ENCODE measurements around the gene POLA1. TPM values are rescaled to one million over a fixed set of nuclear protein-coding genes. Genes with fewer than 3 reads are reported as not detected.
"Not testable (repeated sequence)": the region's sequence is repeated elsewhere in the genome, so short reads cannot be mapped to it uniquely, and the experiment has no call there.

POLA1 gene
- total and polyA plus RNA-seq, 7 donors: 1.8 to 15.0 (median 11.4) TPM

GRCh38 chrX:24647257-24648058 lies 46.3 kb upstream of the POLA1 start, which contains the start of gene PCYT1B:
PCYT1B (minus strand) TSS chrX:24647347; CDS start chrX:24647105, 242 bp downstream.
- intact Hi-C loops (cut with DNase I): no loop called here
- Histone ChIP-seq H3K4me1 (peaks cover 0 to 3% (median 0%) of the 10 kb centered on the region in 4 donors), H3K36me3 (no peaks in the 10 kb centered on the region), H3K27me3 (no peaks in the 10 kb centered on the region), H3K4me3 (peak within 1 kb of the TSS; percentile 8 to 44 (median 34)), H3K9me3 (no peaks in the 10 kb centered on the region), H3K27ac (peak within 1 kb of the TSS; percentile 52 to 60 (median 56))
- peak; percentile 84 for DNase-seq
- TF ChIP-seq POLR2AphosphoS5 (IDR thresholded peaks at IDR 0.05) (peak in 1 of 4 donors; percentile 34), EP300 (IDR thresholded peaks at IDR 0.05) (no peak), POLR2A (IDR thresholded peaks at IDR 0.05) (no peak)
- TF ChIP-seq, protein P1, sequence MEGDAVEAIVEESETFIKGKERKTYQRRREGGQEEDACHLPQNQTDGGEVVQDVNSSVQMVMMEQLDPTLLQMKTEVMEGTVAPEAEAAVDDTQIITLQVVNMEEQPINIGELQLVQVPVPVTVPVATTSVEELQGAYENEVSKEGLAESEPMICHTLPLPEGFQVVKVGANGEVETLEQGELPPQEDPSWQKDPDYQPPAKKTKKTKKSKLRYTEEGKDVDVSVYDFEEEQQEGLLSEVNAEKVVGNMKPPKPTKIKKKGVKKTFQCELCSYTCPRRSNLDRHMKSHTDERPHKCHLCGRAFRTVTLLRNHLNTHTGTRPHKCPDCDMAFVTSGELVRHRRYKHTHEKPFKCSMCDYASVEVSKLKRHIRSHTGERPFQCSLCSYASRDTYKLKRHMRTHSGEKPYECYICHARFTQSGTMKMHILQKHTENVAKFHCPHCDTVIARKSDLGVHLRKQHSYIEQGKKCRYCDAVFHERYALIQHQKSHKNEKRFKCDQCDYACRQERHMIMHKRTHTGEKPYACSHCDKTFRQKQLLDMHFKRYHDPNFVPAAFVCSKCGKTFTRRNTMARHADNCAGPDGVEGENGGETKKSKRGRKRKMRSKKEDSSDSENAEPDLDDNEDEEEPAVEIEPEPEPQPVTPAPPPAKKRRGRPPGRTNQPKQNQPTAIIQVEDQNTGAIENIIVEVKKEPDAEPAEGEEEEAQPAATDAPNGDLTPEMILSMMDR (IDR thresholded peaks at IDR 0.05): no peak
- WGBS, 2 donors: 4 to 19% methylated on average over 24 of the region's 24 CpGs

DNA sequence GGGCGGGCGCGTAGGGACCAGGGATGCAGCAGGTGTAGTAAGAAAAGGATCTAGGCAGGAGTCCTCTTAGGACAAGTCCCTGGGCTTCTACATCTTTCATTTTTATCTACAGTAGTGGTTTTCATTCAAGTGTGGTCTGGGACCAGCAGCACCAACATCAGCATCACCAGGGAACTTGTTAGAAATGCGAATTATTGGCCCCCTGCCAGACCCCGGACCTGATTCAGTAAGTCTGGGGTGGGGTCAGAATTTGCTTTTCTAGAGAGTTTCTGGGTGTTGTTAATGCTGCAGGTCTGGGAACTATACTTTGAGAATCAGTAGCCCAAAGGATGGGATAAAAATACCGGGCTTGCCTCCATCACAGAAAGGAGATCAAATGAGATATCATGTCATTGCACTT lies 45.2 kb upstream of the POLA1 start:
- Histone ChIP-seq H3K36me3 (no peaks in the 10 kb centered on the region), H3K27ac (no peak overlapping the region), H3K4me3 (no peak overlapping the region), H3K4me1 (peaks cover 0 to 3% (median 0%) of the 10 kb centered on the region in 4 donors), H3K9me3 (no peaks in the 10 kb centered on the region), H3K27me3 (no peaks in the 10 kb centered on the region)
- intact Hi-C loops (cut with DNase I): no loop called here
- WGBS, 2 donors: 77 to 82% methylated on average over 6 of the region's 6 CpGs
- no peak for DNase-seq
- no peak for TF ChIP-seq EP300 (IDR thresholded peaks at IDR 0.05)
- TF ChIP-seq POLR2A (IDR thresholded peaks at IDR 0.05): no peak
- no peak for TF ChIP-seq POLR2AphosphoS5 (IDR thresholded peaks at IDR 0.05)
- TF ChIP-seq, protein P1 (IDR thresholded peaks at IDR 0.05): no peak

DNA sequence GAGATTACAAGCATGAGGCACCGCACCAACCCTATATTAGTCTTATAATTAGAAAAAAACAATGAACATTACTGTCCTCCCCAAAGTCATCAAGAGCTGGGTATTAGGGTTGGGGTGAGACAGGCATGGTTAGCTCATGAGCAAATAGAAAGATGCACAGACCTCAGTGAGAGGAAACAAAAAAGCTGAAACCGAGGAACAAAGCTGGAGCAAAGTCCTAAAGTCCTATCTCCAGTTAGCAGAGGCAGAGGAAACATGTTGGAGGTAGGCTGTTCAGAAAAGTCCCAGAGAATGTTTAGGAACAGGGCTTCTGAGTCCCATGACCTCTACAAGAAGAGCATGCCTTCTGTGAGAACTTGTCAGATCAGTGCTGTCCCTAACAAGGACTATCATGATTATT lies 41.9 kb upstream of the POLA1 start:
- DNase-seq: no peak
- Histone ChIP-seq H3K27ac (no peak overlapping the region), H3K36me3 (no peaks in the 10 kb centered on the region), H3K27me3 (no peaks in the 10 kb centered on the region), H3K9me3 (no peaks in the 10 kb centered on the region), H3K4me1 (peaks cover 0 to 3% (median 0%) of the 10 kb centered on the region in 4 donors), H3K4me3 (no peak overlapping the region)
- no peak for TF ChIP-seq POLR2AphosphoS5 (IDR thresholded peaks at IDR 0.05)
- TF ChIP-seq, protein P1 (IDR thresholded peaks at IDR 0.05): no peak
- no peak for TF ChIP-seq EP300 (IDR thresholded peaks at IDR 0.05)
- no peak for TF ChIP-seq POLR2A (IDR thresholded peaks at IDR 0.05)
- intact Hi-C loops (cut with DNase I): no loop called here
- WGBS, 2 donors: 84 to 92% methylated on average over 2 of the region's 2 CpGs

DNA sequence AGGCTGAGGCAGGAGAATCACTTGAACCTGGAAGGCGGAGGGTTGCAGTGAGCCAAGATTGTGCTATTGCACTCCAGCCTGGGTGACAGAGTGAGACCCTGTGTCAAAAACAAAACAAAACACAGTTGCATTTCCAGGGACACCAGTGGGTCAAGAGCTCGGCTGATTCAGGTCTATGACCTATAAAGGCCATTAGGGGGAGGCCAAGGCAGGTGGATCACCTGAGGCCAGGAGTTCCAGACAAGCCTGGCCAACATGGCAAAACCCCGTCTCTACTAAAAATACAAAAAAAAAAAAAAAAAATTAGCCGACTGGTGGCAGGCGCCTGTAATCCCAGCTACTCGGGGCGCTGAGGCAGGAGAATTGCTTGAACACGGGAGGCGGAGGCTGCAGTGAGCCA lies 38.0 kb upstream of the POLA1 start:
- H3K9me3 ChIP-seq; H3K27ac ChIP-seq; H3K27me3 ChIP-seq; H3K36me3 ChIP-seq; DNase-seq; intact Hi-C loops (cut with DNase I); H3K4me3 ChIP-seq; H3K4me1 ChIP-seq: not testable (repeated sequence)
- 77 to 87% methylated on average over 9 of the region's 9 CpGs for WGBS, 2 donors

GRCh38 chrX:24657671-24658386 lies 35.9 kb upstream of the POLA1 start:
- no peaks in the 10 kb centered on the region for H3K4me1 ChIP-seq
- DNase-seq: no peak
- TF ChIP-seq, protein P1 (IDR thresholded peaks at IDR 0.05): no peak
- TF ChIP-seq POLR2AphosphoS5 (IDR thresholded peaks at IDR 0.05) (no peak), POLR2A (IDR thresholded peaks at IDR 0.05) (no peak), EP300 (IDR thresholded peaks at IDR 0.05) (no peak)
- H3K27ac ChIP-seq: no peak overlapping the region
- H3K27me3 ChIP-seq: no peaks in the 10 kb centered on the region
- H3K9me3 ChIP-seq: no peaks in the 10 kb centered on the region
- WGBS, 2 donors: 65 to 80% methylated on average over 6 of the region's 6 CpGs
- no peaks in the 10 kb centered on the region for H3K36me3 ChIP-seq
- no peak overlapping the region for H3K4me3 ChIP-seq
- intact Hi-C loops (cut with DNase I): no loop called here
